A673 (cell line): ENCODE measurements around the gene MSI2. TPM values are rescaled to one million over a fixed set of nuclear protein-coding genes. Genes with fewer than 3 reads are reported as not detected.

Source experiments
- BruUV-seq: library from RNA; stranded (reverse); fragments of 400-500 nt; replicated peaks from 2 replicates; lab custom pipeline; 2021; lab: Mats Ljungman, UMichigan
- CTCF ChIA-PET: fragments of 300-600 bp; sonication (Branson Sonifier 250); formaldehyde crosslinking; loops from one replicate; lab custom pipeline; 2022; ENCODE audit warnings: antibody characterized with exemption; lab: Charles Lee
- POLR2A ChIA-PET: fragments of 300-600 bp; sonication (Branson Sonifier 250); formaldehyde crosslinking; loops from one replicate; lab custom pipeline; 2022; ENCODE audit warnings: antibody characterized with exemption; ENCODE audit not compliant: low non-redundant PET; lab: Charles Lee
- DNase-seq: peaks from one replicate; pipeline ENCODE4 v3.0.0-alpha.2; 2015; ENCODE audit warnings: low spot score
- H3K27ac ChIP-seq: fragments of 200-600 bp; sonication (generic); 2 replicates; pipeline ENCODE4 v1.5.1; 2016; ENCODE audit warnings: mixed run types, low read depth, mild to moderate bottlenecking, mixed read lengths, antibody characterized with exemption, low read length; ENCODE audit not compliant: poor library complexity, severe bottlenecking
- H3K27me3 ChIP-seq: fragments of 200-600 bp; sonication (generic); replicated peaks from 2 replicates; pipeline ENCODE4 v1.6.1; 2017; ENCODE audit warnings: mixed run types, low read depth, mild to moderate bottlenecking, mixed read lengths, antibody characterized with exemption, low read length; ENCODE audit not compliant: insufficient read depth, poor library complexity
- H3K36me3 ChIP-seq: fragments of 200-600 bp; sonication (generic); 2 replicates; pipeline ENCODE4 v1.6.1; 2016; ENCODE audit warnings: mixed run types, mild to moderate bottlenecking, mixed read lengths, antibody characterized with exemption, low read length; ENCODE audit not compliant: insufficient read depth, poor library complexity, severe bottlenecking
- H3K4me1 ChIP-seq: fragments of 200-600 bp; sonication (generic); 2 replicates; pipeline ENCODE4 v1.6.1; 2017; ENCODE audit warnings: mixed run types, mild to moderate bottlenecking, mixed read lengths, antibody characterized with exemption, low read length; ENCODE audit not compliant: insufficient read depth, poor library complexity, severe bottlenecking
- H3K4me3 ChIP-seq: fragments of 200-600 bp; sonication (generic); 2 replicates; pipeline ENCODE4 v1.5.1; 2016; ENCODE audit warnings: low read depth, mixed run types, mild to moderate bottlenecking, mixed read lengths, low read length; ENCODE audit not compliant: poor library complexity, severe bottlenecking
- H3K9me3 ChIP-seq: fragments of 200-600 bp; sonication (generic); 2 replicates; pipeline ENCODE4 v1.6.1; 2016; ENCODE audit warnings: mixed run types, low read depth, mild to moderate bottlenecking, mixed read lengths, antibody characterized with exemption, low read length; ENCODE audit not compliant: poor library complexity, severe bottlenecking
- CTCF ChIP-seq: fragments of 300-800, 200-600 bp; sonication (generic); conservative IDR thresholded peaks from 2 replicates; pipeline ENCODE4 v1.5.1; 2017; ENCODE audit warnings: low read depth, mild to moderate bottlenecking, antibody characterized with exemption, low read length, moderate library complexity, mixed read lengths
- EZH2 ChIP-seq: fragments of 200-600 bp; sonication (generic); IDR thresholded peaks from 2 replicates; pipeline ENCODE4 v1.6.1; 2017; ENCODE audit warnings: borderline replicate concordance, low read depth, mild to moderate bottlenecking, mixed read lengths, antibody characterized with exemption, low read length; ENCODE audit not compliant: poor library complexity, severe bottlenecking
- intact Hi-C: fragments of 100-400 bp; cut with micrococcal nuclease; formaldehyde crosslinking; loops from one replicate; pipeline ENCODE4 v1.10.0; 2022; ENCODE audit not compliant: unreplicated experiment
- total RNA-seq: library from RNA; stranded (reverse); gene quantifications from 2 replicates; pipeline ENCODE4 v1.2.3, GENCODE V29; 2021

Gene MSI2
- total RNA-seq, 1 experiment from 2014 or later: 108 TPM

GRCh38 chr17:57572600-57572999 is 316.3 kb downstream of the MSI2 start:
- intact Hi-C loops: no loop called here
- POLR2A ChIA-PET: no interaction called here
- BruUV-seq: no TSS peak
- Histone ChIP-seq H3K4me1 (peaks cover 18% of the 10 kb centered on the region), H3K36me3 (no peaks in the 10 kb centered on the region), H3K27ac (no peak overlapping the region), H3K4me3 (no peak overlapping the region), H3K27me3 (no peaks in the 10 kb centered on the region), H3K9me3 (no peaks in the 10 kb centered on the region)
- DNase-seq: no peak
- CTCF ChIA-PET: no interaction called here
- no peak for TF ChIP-seq CTCF
- no peak for TF ChIP-seq EZH2

- H3K36me3 ChIP-seq: no peaks in the 10 kb centered on the region
- ChIA-PET POLR2A (interaction anchor here (0.6 kb wide), 1 partner anchor 718 kb away, joined by 5 read pairs; no protein-coding TSS in a partner anchor), CTCF (interaction anchor here (0.6 kb wide), 1 partner anchor 174 kb away, joined by 3 read pairs; no protein-coding TSS in a partner anchor)
- BruUV-seq: no TSS peak
- TF ChIP-seq CTCF: no peak
- peaks cover 18% of the 10 kb centered on the region for H3K4me1 ChIP-seq
- no peaks in the 10 kb centered on the region for H3K9me3 ChIP-seq
- H3K27me3 ChIP-seq: no peaks in the 10 kb centered on the region
- no peak overlapping the region for H3K27ac ChIP-seq
- intact Hi-C loops: no loop called here
- H3K4me3 ChIP-seq: no peak overlapping the region
- DNase-seq: no peak
Measured at GRCh38 chr17:57574040-57574513, 317.8 kb downstream of the MSI2 start.

- TF ChIP-seq EZH2: no peak
- no peak overlapping the region for H3K4me3 ChIP-seq
- no peak overlapping the region for H3K27ac ChIP-seq
- POLR2A ChIA-PET: no interaction called here
- intact Hi-C loops: no loop called here
- no peaks in the 10 kb centered on the region for H3K36me3 ChIP-seq
- H3K9me3 ChIP-seq: no peaks in the 10 kb centered on the region
- DNase-seq: no peak
- H3K27me3 ChIP-seq: no peaks in the 10 kb centered on the region
- BruUV-seq: no TSS peak
- H3K4me1 ChIP-seq: peaks cover 27% of the 10 kb centered on the region
- CTCF ChIA-PET: no interaction called here
Measured at GRCh38 chr17:57576744-57577143, 320.4 kb downstream of the MSI2 start.
